ENCODE results near the gene TBCE.
"Not testable (repeated sequence)": the region's sequence is repeated elsewhere in the genome, so short reads cannot be mapped to it uniquely, and the experiment has no call there.

The TBCE gene

GRCh38 chr1:235455097-235455496 is 87.9 kb downstream of the TBCE start:
- TF ChIP-seq CTCF (IDR thresholded peaks at IDR 0.05) (no peak), ZFX (IDR thresholded peaks at IDR 0.05; ENCODE audit: borderline replicate concordance) (no peak)
- no peak overlapping the region for H3K27ac ChIP-seq

DNA sequence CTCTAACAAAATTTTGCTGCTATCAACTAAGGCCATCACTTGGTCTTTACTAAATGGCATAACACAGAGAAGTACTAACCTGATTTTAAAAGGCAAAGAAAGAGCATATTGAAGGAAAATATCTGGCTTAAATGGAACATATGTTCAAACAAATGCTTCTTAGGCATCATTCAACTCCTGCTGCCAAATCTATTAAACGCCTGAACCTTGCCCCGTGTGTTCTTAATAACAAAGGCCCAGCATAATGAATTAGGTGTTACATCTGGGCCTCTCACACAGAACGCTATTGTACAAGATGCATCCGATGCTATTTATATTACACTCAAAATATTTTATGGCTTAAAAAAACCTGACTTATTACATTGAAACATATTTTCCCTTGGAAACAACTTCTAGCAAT is 88.6 kb downstream of the TBCE start:
- TF ChIP-seq CTCF (IDR thresholded peaks at IDR 0.05): no peak
- TF ChIP-seq ZFX (IDR thresholded peaks at IDR 0.05; ENCODE audit: borderline replicate concordance): no peak

DNA sequence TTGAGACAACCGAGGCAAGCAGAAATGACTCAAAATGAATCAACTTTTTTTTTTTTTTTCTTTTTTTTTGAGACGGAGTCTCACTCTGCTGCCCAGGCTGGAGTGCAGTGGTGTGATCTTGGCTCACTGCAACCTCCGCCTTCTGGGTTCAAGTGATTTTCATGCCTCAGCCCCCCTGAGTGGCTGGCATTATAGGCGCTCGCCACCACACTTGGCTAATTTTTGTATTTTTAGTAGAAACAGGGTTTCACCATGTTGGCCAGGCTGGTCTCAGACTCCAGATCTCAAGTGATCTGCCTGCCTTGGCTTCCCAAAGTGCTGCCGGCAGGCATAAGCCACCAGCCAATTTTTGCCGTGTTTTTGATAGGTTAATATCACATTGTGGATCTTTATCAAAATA is 90.6 kb downstream of the TBCE start:
- H3K27ac ChIP-seq: not testable (repeated sequence)

More for the DNA sequence above, 88.6 kb downstream of the TBCE start:
- no peak overlapping the region for H3K27ac ChIP-seq

DNA sequence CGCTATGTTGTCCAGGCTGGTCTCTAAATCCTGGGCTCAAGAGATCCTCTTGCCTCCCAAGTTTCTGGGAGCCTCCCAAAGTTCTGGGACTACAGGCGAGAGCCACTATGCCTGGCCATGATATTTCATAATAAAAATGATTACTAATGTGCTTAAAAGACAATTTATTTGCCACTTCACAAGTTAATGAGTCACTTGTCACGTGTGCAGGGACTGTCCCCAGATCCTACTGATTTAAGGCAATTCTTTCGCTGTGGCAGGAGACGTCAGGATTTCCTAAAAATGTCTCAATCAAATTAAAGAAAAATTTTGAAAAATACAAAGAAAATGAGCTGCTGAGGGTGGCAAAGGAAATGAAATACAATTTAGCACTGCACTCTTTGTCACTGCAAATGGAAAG is 93.5 kb downstream of the TBCE start:
- H3K27ac ChIP-seq: no peak overlapping the region
- TF ChIP-seq CTCF (IDR thresholded peaks at IDR 0.05): no peak
- TF ChIP-seq ZFX (IDR thresholded peaks at IDR 0.05; ENCODE audit: borderline replicate concordance): no peak

DNA sequence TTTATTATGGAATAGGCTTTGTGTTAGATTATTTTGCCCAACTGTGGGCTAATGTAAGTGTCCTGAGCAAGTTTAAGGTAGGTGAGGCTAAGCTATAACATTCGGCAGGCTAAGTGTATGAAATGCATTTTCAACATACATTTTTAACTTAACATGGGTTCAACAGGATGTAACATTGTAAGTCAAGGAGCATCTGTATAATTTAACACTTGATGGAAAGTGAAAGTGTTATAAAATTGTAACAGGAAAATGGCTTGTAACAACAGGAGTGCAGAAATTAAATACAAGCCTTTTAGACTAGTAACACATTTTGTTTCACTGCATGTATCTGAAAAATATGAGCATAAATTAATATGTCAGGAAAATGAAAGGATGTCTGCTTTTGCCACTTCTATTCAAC is 94.7 kb downstream of the TBCE start:
- H3K27ac ChIP-seq: no peak overlapping the region
- no peak for TF ChIP-seq CTCF (IDR thresholded peaks at IDR 0.05)

GRCh38 chr1:235462832-235463231 is 95.6 kb downstream of the TBCE start:
- not testable (repeated sequence) for H3K27ac ChIP-seq

DNA sequence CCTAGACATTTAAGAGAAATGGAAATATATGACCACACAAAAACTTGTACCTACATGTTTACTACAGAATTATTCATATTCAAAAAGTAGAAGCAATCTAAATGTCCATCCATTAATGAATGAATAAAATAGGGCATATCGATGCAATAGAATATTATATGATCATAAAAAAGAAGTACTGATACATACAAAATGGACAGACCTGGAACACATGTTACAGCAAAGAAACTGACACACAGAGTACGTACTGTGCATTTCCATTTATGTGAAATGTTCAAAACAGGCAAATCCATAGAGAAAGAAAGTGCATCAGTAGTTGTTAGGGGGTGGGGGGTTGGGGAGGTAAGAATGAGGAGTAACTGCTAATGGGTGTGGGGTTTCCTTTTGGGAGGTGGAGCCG is 97.8 kb downstream of the TBCE start:
- no peak for TF ChIP-seq CTCF (IDR thresholded peaks at IDR 0.05)
- no peak for TF ChIP-seq ZFX (IDR thresholded peaks at IDR 0.05; ENCODE audit: borderline replicate concordance)
- H3K27ac ChIP-seq: no peak overlapping the region

DNA sequence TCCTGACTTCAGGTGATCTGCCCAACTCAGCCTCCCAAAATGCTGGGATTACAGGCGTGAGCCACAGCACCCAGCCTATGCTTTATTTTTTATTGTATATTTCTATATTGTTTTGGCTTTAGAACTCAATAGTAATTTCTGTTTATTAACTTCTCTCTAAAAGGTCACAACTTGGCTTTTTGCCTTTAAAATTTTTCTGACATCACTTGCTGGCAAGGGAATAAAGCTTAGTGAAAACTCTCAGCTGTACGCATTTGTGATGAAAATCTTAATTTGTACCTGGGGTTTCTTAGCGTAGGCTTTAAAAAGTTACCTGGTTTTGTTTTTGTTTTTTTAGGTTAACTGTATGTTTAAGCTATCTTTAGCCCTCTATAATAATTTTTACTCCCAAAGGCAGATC is 100.8 kb downstream of the TBCE start:
- TF ChIP-seq ZFX (IDR thresholded peaks at IDR 0.05; ENCODE audit: borderline replicate concordance) (no peak), CTCF (IDR thresholded peaks at IDR 0.05) (no peak)
- no peak overlapping the region for H3K27ac ChIP-seq

DNA sequence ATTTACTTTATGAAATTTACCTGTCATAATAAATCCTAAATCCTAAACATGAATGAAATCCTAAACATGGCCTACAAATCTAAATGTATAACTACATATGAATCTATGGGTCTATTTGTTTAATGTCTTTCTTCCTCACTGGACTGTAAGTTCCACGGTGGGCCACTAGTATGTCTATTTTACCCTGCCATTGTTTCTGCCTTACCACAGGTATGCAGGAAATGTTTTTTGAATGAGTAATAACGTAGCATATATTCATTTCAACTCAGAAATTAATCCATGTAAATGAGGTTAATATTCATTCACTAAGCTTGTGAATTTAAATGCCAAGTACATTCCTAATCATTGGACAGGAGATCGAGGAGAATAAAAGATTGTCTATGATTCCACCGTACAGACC is 101.7 kb downstream of the TBCE start:
- no peak overlapping the region for H3K27ac ChIP-seq
- TF ChIP-seq ZFX (IDR thresholded peaks at IDR 0.05; ENCODE audit: borderline replicate concordance) (no peak), CTCF (IDR thresholded peaks at IDR 0.05) (no peak)

DNA sequence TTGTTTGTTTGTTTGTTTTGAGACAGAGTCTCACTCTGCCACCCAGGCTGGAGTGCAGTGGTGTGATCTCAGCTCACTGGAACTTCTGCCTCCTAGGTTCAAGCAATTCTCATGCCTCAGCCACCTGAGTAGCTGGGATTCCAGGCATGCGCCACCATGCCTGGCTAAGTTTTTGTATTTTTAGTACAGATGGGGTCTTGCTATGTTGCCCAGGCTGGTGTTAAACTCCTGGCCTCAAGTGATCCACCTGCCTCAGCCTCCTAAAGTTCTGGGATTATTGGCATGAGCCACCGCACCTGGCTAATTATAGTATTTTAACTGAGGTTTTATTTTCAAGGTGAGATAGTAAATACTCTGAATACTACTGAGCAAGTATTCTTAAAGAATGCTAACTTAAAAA is 102.7 kb downstream of the TBCE start:
- H3K27ac ChIP-seq: not testable (repeated sequence)

Measured in 22Rv1 (cell line).